T-helper 17 cell (primary cell): ENCODE data around the gene SLFNL1. TPM values are rescaled to one million over a fixed set of nuclear protein-coding genes. Genes with fewer than 3 reads are reported as not detected.

ENCODE experiments used
- ATAC-seq: fragments of 150-1000 bp; cut with Tn5 transposase; 2 replicates; pipeline ENCODE4 v1.10.0; 2021; ENCODE audit warnings: mild to moderate bottlenecking, moderate library complexity
- DNase-seq, 3 donors: peaks; one replicate each; pipeline versions ENCODE4 v3.0.0 to v3.0.0-alpha.2; 2020 to 2021
- H3K9me3 ChIP-seq: one replicate; pipeline ENCODE4 v1.7.0; 2013; ENCODE audit warnings: low read length, mild to moderate bottlenecking; ENCODE audit not compliant: control insufficient read depth, poor library complexity, severe bottlenecking
- H3K27ac Mint-ChIP-seq: one replicate; pipeline ENCODE4 v1.8.0; 2022; ENCODE audit warnings: mild to moderate bottlenecking, moderate library complexity, mixed read lengths
- H3K27me3 Mint-ChIP-seq: one replicate; pipeline ENCODE4 v1.8.0; 2022; ENCODE audit warnings: mixed read lengths
- H3K36me3 Mint-ChIP-seq: one replicate; pipeline ENCODE4 v1.8.0; 2022; ENCODE audit warnings: low read depth, mixed read lengths
- H3K4me1 Mint-ChIP-seq: one replicate; pipeline ENCODE4 v1.8.0; 2022; ENCODE audit warnings: mild to moderate bottlenecking, mixed read lengths
- H3K4me3 Mint-ChIP-seq: one replicate; pipeline ENCODE4 v1.8.0; 2022; ENCODE audit warnings: mild to moderate bottlenecking, moderate library complexity, mixed read lengths
- total RNA-seq, 4 donors: library from RNA in 2 of 4; stranded (reverse) in 2 of 4; gene quantifications; one replicate each; pipeline ENCODE4 v1.2.3 and lab custom pipeline; 2022 to 2026

The SLFNL1 gene
- total RNA-seq, 2 donors from 2014 or later: 0.18 to 0.22 TPM

- DNase-seq (no peak), ATAC-seq (no peak)
- Mint-ChIP-seq H3K27me3 (no peaks in the 10 kb centered on the region), H3K27ac (peak overlapping the region; percentile 63), H3K4me3 (no peak overlapping the region), H3K36me3 (peaks cover 7% of the 10 kb centered on the region), H3K4me1 (peaks cover 7% of the 10 kb centered on the region)
- no peaks in the 10 kb centered on the region for H3K9me3 ChIP-seq
Observed at GRCh38 chr1:41030872-41031616, 9.5 kb upstream of the SLFNL1 start.

- no peaks in the 10 kb centered on the region for H3K9me3 ChIP-seq
- Mint-ChIP-seq H3K4me3 (no peak overlapping the region), H3K36me3 (peaks cover 7% of the 10 kb centered on the region), H3K4me1 (peaks cover 7% of the 10 kb centered on the region), H3K27ac (no peak overlapping the region), H3K27me3 (no peaks in the 10 kb centered on the region)
- ATAC-seq: no peak
- DNase-seq: no peak
Observed at GRCh38 chr1:41028034-41028642, 6.6 kb upstream of the SLFNL1 start.

DNA sequence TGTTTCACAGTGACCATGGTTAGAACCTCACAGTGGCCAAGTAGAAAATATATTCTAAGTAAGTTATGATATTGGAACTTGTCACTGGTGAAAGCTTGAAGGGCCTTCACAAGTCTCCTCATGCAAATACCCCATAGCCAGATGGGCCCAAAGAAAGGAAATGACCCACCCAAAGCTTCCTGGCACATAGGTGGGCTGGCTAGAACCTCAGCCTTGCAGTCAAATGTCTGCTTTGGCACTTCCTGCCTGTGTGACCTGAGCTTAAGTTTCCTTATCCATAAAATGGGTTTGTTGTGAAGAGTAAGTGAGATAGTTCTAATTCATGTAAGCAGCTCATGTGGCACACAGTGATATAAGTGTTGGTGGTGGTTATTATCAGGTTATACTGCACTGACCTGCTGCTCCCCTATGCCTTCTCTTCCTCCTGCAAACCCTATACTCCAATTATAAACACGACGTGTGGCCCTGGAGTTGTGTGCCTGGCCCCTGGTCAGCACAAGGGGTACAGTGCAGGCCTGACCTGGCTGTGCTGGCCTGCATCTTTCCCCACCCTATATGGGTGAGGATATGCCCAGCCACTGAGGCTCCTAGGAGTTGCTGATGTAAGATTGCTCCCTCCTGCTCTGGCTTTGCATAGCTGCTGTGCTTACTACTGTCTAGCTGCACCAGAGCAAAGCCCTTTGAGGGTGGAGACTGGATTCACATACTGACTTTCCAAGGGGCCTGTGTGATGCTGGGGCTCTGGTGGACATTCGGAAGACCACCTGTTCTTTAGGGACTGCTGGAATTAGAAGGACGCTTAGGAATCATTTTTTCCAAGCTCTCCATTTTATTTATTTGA is 4.7 kb upstream of the SLFNL1 start:
- H3K36me3 Mint-ChIP-seq: peaks cover 7% of the 10 kb centered on the region
- H3K4me3 Mint-ChIP-seq: no peak overlapping the region
- no peak for DNase-seq
- no peak overlapping the region for H3K27ac Mint-ChIP-seq
- peaks cover 10% of the 10 kb centered on the region for H3K4me1 Mint-ChIP-seq
- no peaks in the 10 kb centered on the region for H3K9me3 ChIP-seq
- ATAC-seq: no peak
- H3K27me3 Mint-ChIP-seq: no peaks in the 10 kb centered on the region

DNA sequence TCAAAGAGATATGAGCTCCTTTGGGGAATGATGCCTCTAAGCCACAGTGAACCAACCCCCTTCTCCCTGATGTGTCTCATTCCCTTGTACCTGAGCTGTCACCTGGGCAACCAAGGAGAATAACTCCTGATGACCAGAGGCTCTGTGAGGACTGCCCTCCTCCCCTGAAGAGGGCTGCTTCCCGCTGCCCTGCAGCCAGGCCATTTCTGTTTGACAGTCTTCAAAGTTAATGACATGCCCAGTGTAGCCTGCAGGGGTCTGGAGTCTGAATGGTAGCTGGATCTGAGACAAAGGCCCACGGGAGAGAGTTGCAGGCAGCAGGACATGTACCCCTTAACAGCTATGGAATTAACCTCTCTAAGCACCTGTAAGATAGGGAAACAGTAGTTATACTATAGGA is 3.4 kb upstream of the SLFNL1 start:
- peaks cover 2% of the 10 kb centered on the region for H3K36me3 Mint-ChIP-seq
- no peaks in the 10 kb centered on the region for H3K27me3 Mint-ChIP-seq
- DNase-seq (no peak), ATAC-seq (no peak)
- peak overlapping the region; percentile 56 for H3K27ac Mint-ChIP-seq
- H3K9me3 ChIP-seq: no peaks in the 10 kb centered on the region
- H3K4me3 Mint-ChIP-seq: no peak overlapping the region
- H3K4me1 Mint-ChIP-seq: peaks cover 10% of the 10 kb centered on the region

GRCh38 chr1:41023279-41023990 is 1.9 kb upstream of the SLFNL1 start:
- Mint-ChIP-seq H3K27ac (peak overlapping the region; percentile 70), H3K4me3 (no peak overlapping the region), H3K4me1 (peaks cover 15% of the 10 kb centered on the region), H3K36me3 (peaks cover 2% of the 10 kb centered on the region), H3K27me3 (no peaks in the 10 kb centered on the region)
- no peaks in the 10 kb centered on the region for H3K9me3 ChIP-seq
- ATAC-seq: no peak
- DNase-seq: no peak

- H3K9me3 ChIP-seq: no peaks in the 10 kb centered on the region
- no peak for DNase-seq
- no peak for ATAC-seq
- peak overlapping the region; percentile 68 for H3K27ac Mint-ChIP-seq
- peaks cover 15% of the 10 kb centered on the region for H3K4me1 Mint-ChIP-seq
- no peaks in the 10 kb centered on the region for H3K27me3 Mint-ChIP-seq
- no peak overlapping the region for H3K4me3 Mint-ChIP-seq
- H3K36me3 Mint-ChIP-seq: peaks cover under 1% of the 10 kb centered on the region
Observed at GRCh38 chr1:41022424-41022823, 899 bp upstream of the SLFNL1 start.

- no peaks in the 10 kb centered on the region for H3K9me3 ChIP-seq
- Mint-ChIP-seq H3K27me3 (no peaks in the 10 kb centered on the region), H3K4me3 (no peak overlapping the region), H3K36me3 (no peaks in the 10 kb centered on the region), H3K4me1 (peaks cover 11% of the 10 kb centered on the region), H3K27ac (peak overlapping the region; percentile 68)
- ATAC-seq (no peak), DNase-seq (no peak)
Observed at GRCh38 chr1:41020654-41021053, 871 bp downstream of the SLFNL1 start.

DNA sequence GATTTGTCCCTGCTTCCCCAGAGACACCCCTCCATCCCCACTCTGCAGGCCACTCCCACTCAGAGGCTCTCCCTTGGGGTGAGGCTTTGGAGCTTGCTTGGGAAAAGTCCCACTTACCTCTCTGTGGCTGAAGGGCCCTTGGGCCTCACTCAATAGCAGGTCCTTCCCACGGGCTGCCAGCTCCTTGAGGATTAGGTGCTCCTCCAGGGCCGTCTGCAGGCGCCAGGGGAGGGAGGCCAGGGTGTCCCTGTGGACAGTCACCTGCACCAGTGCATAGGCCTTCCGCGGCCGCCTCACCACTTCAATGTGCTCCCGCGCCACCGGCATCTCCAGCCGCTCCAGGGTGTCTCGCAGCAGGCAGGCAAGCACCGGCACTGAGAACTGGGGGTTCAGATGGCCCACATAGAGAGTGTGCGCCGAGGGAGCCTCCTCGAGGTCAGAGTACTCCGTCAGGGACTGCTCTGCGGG is 1.4 kb downstream of the SLFNL1 start:
- Mint-ChIP-seq H3K27ac (no peak overlapping the region), H3K4me3 (peak overlapping the region; percentile 25), H3K4me1 (peaks cover 11% of the 10 kb centered on the region), H3K36me3 (no peaks in the 10 kb centered on the region), H3K27me3 (no peaks in the 10 kb centered on the region)
- no peak for ATAC-seq
- no peak for DNase-seq
- no peaks in the 10 kb centered on the region for H3K9me3 ChIP-seq

GRCh38 chr1:41019353-41019745 is 2.2 kb downstream of the SLFNL1 start:
- peak overlapping the region; percentile 36 for H3K4me3 Mint-ChIP-seq
- peak overlapping the region; percentile 74 for H3K27ac Mint-ChIP-seq

GRCh38 chr1:41018018-41018410 is 3.5 kb downstream of the SLFNL1 start:
- Mint-ChIP-seq H3K36me3 (peaks cover 2% of the 10 kb centered on the region), H3K27ac (no peak overlapping the region), H3K4me3 (peak overlapping the region; percentile 28), H3K27me3 (no peaks in the 10 kb centered on the region), H3K4me1 (peaks cover 23% of the 10 kb centered on the region)
- no peaks in the 10 kb centered on the region for H3K9me3 ChIP-seq
- DNase-seq (no peak), ATAC-seq (no peak)

More at GRCh38 chr1:41019353-41019745, 2.2 kb downstream of the SLFNL1 start:
- no peaks in the 10 kb centered on the region for H3K9me3 ChIP-seq
- no peaks in the 10 kb centered on the region for H3K27me3 Mint-ChIP-seq
- no peak for DNase-seq
- ATAC-seq: no peak
- H3K36me3 Mint-ChIP-seq: peaks cover 2% of the 10 kb centered on the region
- peaks cover 19% of the 10 kb centered on the region for H3K4me1 Mint-ChIP-seq

GRCh38 chr1:41017141-41018017 is 4.1 kb downstream of the SLFNL1 start:
- Mint-ChIP-seq H3K4me3 (no peak overlapping the region), H3K27ac (no peak overlapping the region), H3K36me3 (peaks cover 2% of the 10 kb centered on the region), H3K4me1 (peaks cover 23% of the 10 kb centered on the region), H3K27me3 (no peaks in the 10 kb centered on the region)
- no peaks in the 10 kb centered on the region for H3K9me3 ChIP-seq
- ATAC-seq (no peak), DNase-seq (no peak)

DNA sequence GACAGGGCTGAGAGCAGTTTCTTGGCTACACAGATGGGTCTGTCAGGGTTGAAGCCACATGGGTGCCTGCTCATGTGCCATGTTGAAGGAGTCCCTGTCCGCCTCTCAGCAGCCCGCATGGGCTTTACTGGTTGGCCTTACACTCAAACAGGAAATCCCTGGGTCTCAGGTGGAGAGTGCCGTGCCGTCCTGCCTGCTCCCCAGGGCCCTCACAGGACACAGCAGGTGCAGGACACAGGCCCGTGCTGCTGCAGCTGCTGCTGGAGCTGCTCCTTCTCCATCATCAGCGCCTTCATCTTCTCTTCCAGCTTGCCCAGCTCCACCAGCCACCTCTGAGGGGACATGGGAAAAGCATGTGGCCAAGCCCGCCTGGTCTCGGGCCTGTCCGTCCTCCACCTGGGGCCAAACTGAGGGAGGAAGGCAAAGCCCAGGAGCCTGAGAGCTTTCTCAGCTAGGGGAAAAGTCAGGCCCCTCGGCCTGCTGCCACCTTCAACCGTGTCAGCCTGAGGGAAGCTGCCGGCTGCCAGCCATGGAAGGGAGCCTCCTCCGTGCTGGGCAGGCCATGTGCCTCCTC is 5.5 kb downstream of the SLFNL1 start:
- Mint-ChIP-seq H3K4me1 (peaks cover 22% of the 10 kb centered on the region), H3K4me3 (no peak overlapping the region), H3K27ac (no peak overlapping the region), H3K36me3 (peaks cover 5% of the 10 kb centered on the region), H3K27me3 (no peaks in the 10 kb centered on the region)
- no peak for DNase-seq
- no peaks in the 10 kb centered on the region for H3K9me3 ChIP-seq
- ATAC-seq: no peak
